Uterus (tissue), 2 donors: ENCODE data around the gene PRR20B.
"Not testable (repeated sequence)": the region's sequence is repeated elsewhere in the genome, so short reads cannot be mapped to it uniquely, and the experiment has no call there.

Experiments
- CTCF ChIP-seq, 4 experiments: fragments of 200-600 bp in 2 of 4; fragments of 450-650 bp in 2 of 4; sonication (generic) in 2 of 4; IDR thresholded peaks; one replicate each; pipeline ENCODE4 v1.5.1; 2016 to 2019; ENCODE audit warnings: antibody characterized with exemption in 4 of 4, mild to moderate bottlenecking in 2 of 4, moderate library complexity in 1 of 4
- POLR2A ChIP-seq, 2 donors: fragments of 450-650 bp; IDR thresholded peaks; one replicate each; pipeline ENCODE4 v1.6.1; 2016; ENCODE audit warnings: antibody characterized with exemption in 2 of 2, mild to moderate bottlenecking in 1 of 2, moderate library complexity in 1 of 2

GRCh38 chr13:57166897-57167296 lies 19.6 kb downstream of the PRR20B start, which contains the start of gene PRR20E:
- TF ChIP-seq CTCF, POLR2A (IDR thresholded peaks at IDR 0.05): not testable (repeated sequence)
